Body of pancreas (tissue), 4 donors: Measurements from ENCODE around the gene BCCIP.

ENCODE experiments used
- POLR2A ChIP-seq, 3 donors: fragments of 450-650 bp; IDR thresholded peaks; one replicate each; pipeline ENCODE4 v1.6.1; 2016; ENCODE audit warnings: antibody characterized with exemption in 3 of 3, mild to moderate bottlenecking in 2 of 3
- TF ChIP-seq, protein P1 (sequence below), 7 experiments: fragments of 450-650 bp in 4 of 7; fragments of 200-600 bp in 3 of 7; sonication (generic) in 3 of 7; IDR thresholded peaks; one replicate each; pipeline ENCODE4 v1.5.1; 2016 to 2019; ENCODE audit warnings: antibody characterized with exemption in 7 of 7

DNA sequence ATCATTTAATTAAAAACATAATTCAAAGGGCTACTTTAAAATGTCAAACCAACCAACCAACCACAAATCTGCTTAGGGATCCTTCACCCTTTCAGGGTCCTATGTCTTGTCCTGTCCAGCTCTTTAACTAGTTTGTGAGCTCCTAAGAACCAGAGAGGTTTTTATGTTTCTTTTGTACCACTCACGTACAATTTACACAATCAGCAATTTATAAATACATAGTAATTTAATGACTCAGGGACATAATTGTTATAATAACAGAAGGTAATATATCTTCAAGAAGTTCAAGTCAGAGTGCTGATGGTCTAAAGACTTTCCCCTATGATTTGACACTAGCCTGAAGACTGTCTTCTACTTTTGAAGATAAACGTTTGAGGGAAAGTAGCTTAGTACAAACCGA is 41.8 kb downstream of the BCCIP start:
- TF ChIP-seq, protein P1, sequence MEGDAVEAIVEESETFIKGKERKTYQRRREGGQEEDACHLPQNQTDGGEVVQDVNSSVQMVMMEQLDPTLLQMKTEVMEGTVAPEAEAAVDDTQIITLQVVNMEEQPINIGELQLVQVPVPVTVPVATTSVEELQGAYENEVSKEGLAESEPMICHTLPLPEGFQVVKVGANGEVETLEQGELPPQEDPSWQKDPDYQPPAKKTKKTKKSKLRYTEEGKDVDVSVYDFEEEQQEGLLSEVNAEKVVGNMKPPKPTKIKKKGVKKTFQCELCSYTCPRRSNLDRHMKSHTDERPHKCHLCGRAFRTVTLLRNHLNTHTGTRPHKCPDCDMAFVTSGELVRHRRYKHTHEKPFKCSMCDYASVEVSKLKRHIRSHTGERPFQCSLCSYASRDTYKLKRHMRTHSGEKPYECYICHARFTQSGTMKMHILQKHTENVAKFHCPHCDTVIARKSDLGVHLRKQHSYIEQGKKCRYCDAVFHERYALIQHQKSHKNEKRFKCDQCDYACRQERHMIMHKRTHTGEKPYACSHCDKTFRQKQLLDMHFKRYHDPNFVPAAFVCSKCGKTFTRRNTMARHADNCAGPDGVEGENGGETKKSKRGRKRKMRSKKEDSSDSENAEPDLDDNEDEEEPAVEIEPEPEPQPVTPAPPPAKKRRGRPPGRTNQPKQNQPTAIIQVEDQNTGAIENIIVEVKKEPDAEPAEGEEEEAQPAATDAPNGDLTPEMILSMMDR (IDR thresholded peaks at IDR 0.05): no peak
- TF ChIP-seq POLR2A (IDR thresholded peaks at IDR 0.05): no peak
